CD4-positive, alpha-beta T cell treated with Interleukin-6 for 4 hours (primary cell): ENCODE results near the gene U2SURP.

ENCODE experiments used
- DNase-seq: peaks from one replicate; pipeline ENCODE4 v3.0.0-alpha.2; 2020; ENCODE audit warnings: mixed read lengths

Gene U2SURP

GRCh38 chr3:143105170-143105569 lies 103.8 kb downstream of the U2SURP start:
- DNase-seq: no peak

- DNase-seq: no peak
These were observed 108.5 kb downstream of the U2SURP start for GRCh38 chr3:143109861-143110260.
